Mucosa of rectum (tissue), 2 donors: ENCODE results near the gene HCLS1.
A peak's percentile ranks its signal among the peaks of the same experiment; 100 is the strongest.

Source experiments
- H3K27ac ChIP-seq, 2 donors: one replicate each; pipeline ENCODE4 v1.7.0; 2013; ENCODE audit warnings: inconsistent platforms in 2 of 2, low read depth in 2 of 2, low read length in 2 of 2
- H3K27me3 ChIP-seq, 2 donors: one replicate each; pipeline ENCODE4 v1.7.0; 2013; ENCODE audit warnings: low read length in 2 of 2; ENCODE audit not compliant: control insufficient read depth in 2 of 2, insufficient read depth in 2 of 2
- H3K36me3 ChIP-seq, 2 donors: one replicate each; pipeline ENCODE4 v1.7.0; 2013; ENCODE audit warnings: low read length in 2 of 2; ENCODE audit not compliant: control insufficient read depth in 2 of 2, insufficient read depth in 2 of 2
- H3K4me1 ChIP-seq, 2 donors: one replicate each; pipeline ENCODE4 v1.7.0; 2013; ENCODE audit warnings: low read length in 2 of 2, mild to moderate bottlenecking in 1 of 2; ENCODE audit not compliant: control insufficient read depth in 2 of 2, insufficient read depth in 2 of 2
- H3K4me3 ChIP-seq, 2 donors: one replicate each; pipeline ENCODE4 v1.7.0; 2013; ENCODE audit warnings: low read length in 2 of 2
- H3K9ac ChIP-seq, 2 donors: one replicate each; pipeline ENCODE4 v1.7.0; 2013; ENCODE audit warnings: low read length in 2 of 2, low read depth in 1 of 2, mild to moderate bottlenecking in 1 of 2
- H3K9me3 ChIP-seq, 2 donors: one replicate each; pipeline ENCODE4 v1.7.0; 2013; ENCODE audit warnings: low read length in 2 of 2; ENCODE audit not compliant: control insufficient read depth in 2 of 2
- donor health status: healthy.
- donor health status: Normal muscosa, but diverticular disease.

The HCLS1 gene

GRCh38 chr3:121660356-121661171, at the start of gene HCLS1:
Gene HCLS1, minus strand, starts transcription at chr3:121660903. Its CDS starts 2,556 bp downstream, at chr3:121658347.
- Histone ChIP-seq H3K36me3 (peaks cover 26 to 30% of the 10 kb centered on the region in 2 donors), H3K9ac (peak within 1 kb of the TSS; percentile 4 to 64), H3K4me3 (peak within 1 kb of the TSS; percentile 37 to 76), H3K4me1 (peaks cover 0 to 8% of the 10 kb centered on the region in 2 donors), H3K27me3 (no peaks in the 10 kb centered on the region), H3K9me3 (no peaks in the 10 kb centered on the region), H3K27ac (peak within 1 kb of the TSS; percentile 74 to 88)

GRCh38 chr3:121710347-121710746, 49.6 kb upstream of the HCLS1 start:
- Histone ChIP-seq H3K9ac (no peak overlapping the region), H3K27ac (no peak overlapping the region), H3K4me1 (no peaks in the 10 kb centered on the region), H3K36me3 (peaks cover 33 to 37% of the 10 kb centered on the region in 2 donors), H3K4me3 (no peak overlapping the region), H3K27me3 (no peaks in the 10 kb centered on the region), H3K9me3 (no peaks in the 10 kb centered on the region)

- H3K9me3 ChIP-seq = no peaks in the 10 kb centered on the region
- no peak overlapping the region for H3K27ac ChIP-seq
- H3K36me3 ChIP-seq = peaks cover 17 to 22% of the 10 kb centered on the region in 2 donors
- no peak overlapping the region for H3K4me3 ChIP-seq
- no peaks in the 10 kb centered on the region for H3K4me1 ChIP-seq
- H3K9ac ChIP-seq = no peak overlapping the region
- H3K27me3 ChIP-seq = no peaks in the 10 kb centered on the region
Observed at GRCh38 chr3:121707531-121708273, 47.0 kb upstream of the HCLS1 start.

GRCh38 chr3:121705541-121705940, 44.8 kb upstream of the HCLS1 start:
- no peaks in the 10 kb centered on the region for H3K9me3 ChIP-seq
- no peak overlapping the region for H3K4me3 ChIP-seq
- H3K36me3 ChIP-seq = peaks cover 35 to 38% of the 10 kb centered on the region in 2 donors
- no peak overlapping the region for H3K9ac ChIP-seq
- no peaks in the 10 kb centered on the region for H3K27me3 ChIP-seq
- H3K4me1 ChIP-seq = no peaks in the 10 kb centered on the region
- no peak overlapping the region for H3K27ac ChIP-seq

GRCh38 chr3:121703973-121704372, 43.3 kb upstream of the HCLS1 start:
- Histone ChIP-seq H3K4me3 (no peak overlapping the region), H3K9ac (no peak overlapping the region), H3K27ac (no peak overlapping the region), H3K36me3 (peaks cover 42 to 52% of the 10 kb centered on the region in 2 donors), H3K9me3 (no peaks in the 10 kb centered on the region), H3K27me3 (no peaks in the 10 kb centered on the region), H3K4me1 (no peaks in the 10 kb centered on the region)

GRCh38 chr3:121698901-121699300, 38.2 kb upstream of the HCLS1 start:
- no peak overlapping the region for H3K9ac ChIP-seq
- no peaks in the 10 kb centered on the region for H3K9me3 ChIP-seq
- H3K4me1 ChIP-seq = no peaks in the 10 kb centered on the region
- no peak overlapping the region for H3K4me3 ChIP-seq
- H3K27ac ChIP-seq = no peak overlapping the region
- H3K36me3 ChIP-seq = peaks cover 52 to 62% of the 10 kb centered on the region in 2 donors
- H3K27me3 ChIP-seq = no peaks in the 10 kb centered on the region

- H3K4me1 ChIP-seq = no peaks in the 10 kb centered on the region
- no peak overlapping the region for H3K9ac ChIP-seq
- H3K9me3 ChIP-seq = no peaks in the 10 kb centered on the region
- no peak overlapping the region for H3K4me3 ChIP-seq
- no peaks in the 10 kb centered on the region for H3K27me3 ChIP-seq
- no peak overlapping the region for H3K27ac ChIP-seq
- H3K36me3 ChIP-seq = peaks cover 56 to 62% of the 10 kb centered on the region in 2 donors
Observed at GRCh38 chr3:121698476-121698875, 37.8 kb upstream of the HCLS1 start.

- Histone ChIP-seq H3K9ac (no peak overlapping the region), H3K4me3 (no peak overlapping the region), H3K4me1 (no peaks in the 10 kb centered on the region), H3K27me3 (no peaks in the 10 kb centered on the region), H3K9me3 (no peaks in the 10 kb centered on the region), H3K27ac (no peak overlapping the region), H3K36me3 (peaks cover 58 to 61% of the 10 kb centered on the region in 2 donors)
Observed at GRCh38 chr3:121696186-121696585, 35.5 kb upstream of the HCLS1 start.

GRCh38 chr3:121692010-121692699, 31.5 kb upstream of the HCLS1 start:
- Histone ChIP-seq H3K27me3 (no peaks in the 10 kb centered on the region), H3K27ac (no peak overlapping the region), H3K9ac (no peak overlapping the region), H3K9me3 (no peaks in the 10 kb centered on the region), H3K4me3 (no peak overlapping the region), H3K36me3 (peaks cover 44 to 51% of the 10 kb centered on the region in 2 donors), H3K4me1 (no peaks in the 10 kb centered on the region)
